ENCODE measurements around the gene SETD3. TPM values are rescaled to one million over a fixed set of nuclear protein-coding genes. Genes with fewer than 3 reads are reported as not detected.

SETD3 gene
- total and polyA plus RNA-seq, 8 donors = 24.1 to 119 (median 41.2) TPM

GRCh38 chr14:99415496-99416281, 65.0 kb downstream of the SETD3 start:
- Histone ChIP-seq H3K4me1 (peaks cover 0 to 7% (median 3%) of the 10 kb centered on the region in 4 donors), H3K27me3 (no peaks in the 10 kb centered on the region), H3K36me3 (peaks cover 10 to 33% (median 30%) of the 10 kb centered on the region in 4 donors), H3K9me3 (no peaks in the 10 kb centered on the region), H3K27ac (no peak overlapping the region), H3K4me3 (no peak overlapping the region)
- 0 to 3% (median 2%) methylated on average over 2 of the region's 2 CpGs for WGBS, 5 donors
- intact Hi-C loops (cut with DNase I; ENCODE audit: low total_unique reads) = no loop called here
- DNase-seq = peak; percentile 50 to 94
- TF ChIP-seq POLR2AphosphoS5 (IDR thresholded peaks at IDR 0.05) (peak in 1 of 3 donors; percentile 23), EP300 (IDR thresholded peaks at IDR 0.05) (no peak)
- TF ChIP-seq, protein P1, sequence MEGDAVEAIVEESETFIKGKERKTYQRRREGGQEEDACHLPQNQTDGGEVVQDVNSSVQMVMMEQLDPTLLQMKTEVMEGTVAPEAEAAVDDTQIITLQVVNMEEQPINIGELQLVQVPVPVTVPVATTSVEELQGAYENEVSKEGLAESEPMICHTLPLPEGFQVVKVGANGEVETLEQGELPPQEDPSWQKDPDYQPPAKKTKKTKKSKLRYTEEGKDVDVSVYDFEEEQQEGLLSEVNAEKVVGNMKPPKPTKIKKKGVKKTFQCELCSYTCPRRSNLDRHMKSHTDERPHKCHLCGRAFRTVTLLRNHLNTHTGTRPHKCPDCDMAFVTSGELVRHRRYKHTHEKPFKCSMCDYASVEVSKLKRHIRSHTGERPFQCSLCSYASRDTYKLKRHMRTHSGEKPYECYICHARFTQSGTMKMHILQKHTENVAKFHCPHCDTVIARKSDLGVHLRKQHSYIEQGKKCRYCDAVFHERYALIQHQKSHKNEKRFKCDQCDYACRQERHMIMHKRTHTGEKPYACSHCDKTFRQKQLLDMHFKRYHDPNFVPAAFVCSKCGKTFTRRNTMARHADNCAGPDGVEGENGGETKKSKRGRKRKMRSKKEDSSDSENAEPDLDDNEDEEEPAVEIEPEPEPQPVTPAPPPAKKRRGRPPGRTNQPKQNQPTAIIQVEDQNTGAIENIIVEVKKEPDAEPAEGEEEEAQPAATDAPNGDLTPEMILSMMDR (IDR thresholded peaks at IDR 0.05) = peak in 5 of 7 experiments; percentile 62 to 77 (median 71)

GRCh38 chr14:99413911-99414310, 66.7 kb downstream of the SETD3 start:
- no peak overlapping the region for H3K27ac ChIP-seq
- peaks cover 10 to 49% (median 43%) of the 10 kb centered on the region in 4 donors for H3K36me3 ChIP-seq
- WGBS, 5 donors = 93 to 96% (median 94%) methylated on average over 17 of the region's 17 CpGs
- H3K27me3 ChIP-seq = no peaks in the 10 kb centered on the region
- no peak overlapping the region for H3K4me3 ChIP-seq
- intact Hi-C loops (cut with DNase I; ENCODE audit: low total_unique reads) = no loop called here
- TF ChIP-seq POLR2A (IDR thresholded peaks at IDR 0.05) (no peak), EP300 (IDR thresholded peaks at IDR 0.05) (no peak), POLR2AphosphoS5 (IDR thresholded peaks at IDR 0.05) (no peak)
- TF ChIP-seq, protein P1 (IDR thresholded peaks at IDR 0.05) = no peak
- H3K4me1 ChIP-seq = peaks cover 0 to 7% (median 4%) of the 10 kb centered on the region in 4 donors
- H3K9me3 ChIP-seq = no peaks in the 10 kb centered on the region
- DNase-seq = no peak

DNA sequence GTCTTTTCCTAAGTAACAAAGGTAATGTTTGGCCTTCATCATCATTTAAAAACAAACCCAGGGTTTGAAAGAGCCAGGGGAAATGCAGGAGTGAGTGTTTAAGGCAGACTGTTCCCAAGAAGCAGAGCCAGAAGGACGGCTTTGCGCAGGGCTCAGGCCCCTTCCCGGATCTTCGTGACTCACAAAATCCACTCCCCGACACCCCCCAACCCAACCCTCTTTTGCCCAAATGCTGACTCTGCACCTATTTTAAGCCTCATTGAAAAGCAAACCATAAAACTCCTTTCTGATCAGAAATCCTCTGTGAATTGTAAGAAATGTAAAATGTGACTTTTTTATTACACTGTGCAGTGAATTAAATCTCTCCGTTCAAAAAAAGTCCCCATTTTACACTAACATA, 67.5 kb downstream of the SETD3 start:
- TF ChIP-seq EP300 (IDR thresholded peaks at IDR 0.05) = no peak
- TF ChIP-seq POLR2A (IDR thresholded peaks at IDR 0.05) = no peak
- TF ChIP-seq, protein P1 (IDR thresholded peaks at IDR 0.05) = no peak
- no peak for TF ChIP-seq POLR2AphosphoS5 (IDR thresholded peaks at IDR 0.05)
- Histone ChIP-seq H3K36me3 (peaks cover 10 to 56% (median 49%) of the 10 kb centered on the region in 4 donors), H3K4me1 (peaks cover 0 to 7% (median 5%) of the 10 kb centered on the region in 4 donors), H3K9me3 (no peaks in the 10 kb centered on the region), H3K27ac (no peak overlapping the region), H3K27me3 (no peaks in the 10 kb centered on the region), H3K4me3 (no peak overlapping the region)
- WGBS, 5 donors = 85 to 94% (median 92%) methylated on average over 6 of the region's 6 CpGs
- intact Hi-C loops (cut with DNase I; ENCODE audit: low total_unique reads) = no loop called here
- DNase-seq = no peak

GRCh38 chr14:99412117-99413061, 68.3 kb downstream of the SETD3 start:
- TF ChIP-seq, protein P1 (IDR thresholded peaks at IDR 0.05) = no peak
- TF ChIP-seq EP300 (IDR thresholded peaks at IDR 0.05) (no peak), POLR2AphosphoS5 (IDR thresholded peaks at IDR 0.05) (no peak), POLR2A (IDR thresholded peaks at IDR 0.05) (no peak)
- 74 to 85% (median 82%) methylated on average over 17 of the region's 17 CpGs for WGBS, 5 donors
- no peak overlapping the region for H3K27ac ChIP-seq
- no peaks in the 10 kb centered on the region for H3K27me3 ChIP-seq
- DNase-seq = peak in 1 of 2 donors; percentile 36
- H3K36me3 ChIP-seq = peaks cover 10 to 61% (median 50%) of the 10 kb centered on the region in 4 donors
- intact Hi-C loops (cut with DNase I; ENCODE audit: low total_unique reads) = no loop called here
- H3K4me1 ChIP-seq = peaks cover 0 to 12% (median 6%) of the 10 kb centered on the region in 4 donors
- no peaks in the 10 kb centered on the region for H3K9me3 ChIP-seq
- no peak overlapping the region for H3K4me3 ChIP-seq

Data from stomach (tissue), 9 donors.